BLaER1 treated with 17β-estradiol and CSF1 and Interleukin-3, amounts not matched to agents 10 nM and 100 nM (cell line): ENCODE data around the gene BARHL1.
A peak's percentile ranks its signal among the peaks of the same experiment; 100 is the strongest.

ENCODE experiments used
- H3K27ac ChIP-seq, 11 experiments: shearing (Covaris generic); formaldehyde crosslinking; 2 replicates each; pipeline ENCODE4 v1.8.1; 2022
- H3K27me3 ChIP-seq, 11 experiments: shearing (Covaris generic); formaldehyde crosslinking; 2 replicates each; pipeline ENCODE4 v1.8.1; 2022
- H3K36me3 ChIP-seq, 11 experiments: shearing (Covaris generic); formaldehyde crosslinking; 2 replicates each; pipeline ENCODE4 v1.8.1; 2022
- H3K4me1 ChIP-seq, 10 experiments: shearing (Covaris generic); formaldehyde crosslinking; 2 replicates each; pipeline ENCODE4 v1.8.1; 2022
- H3K4me2 ChIP-seq, 11 experiments: shearing (Covaris generic); formaldehyde crosslinking; 2 replicates each; pipeline ENCODE4 v1.8.1; 2022
- H3K4me3 ChIP-seq, 10 experiments: shearing (Covaris generic); formaldehyde crosslinking; 2 replicates each; pipeline ENCODE4 v1.8.1; 2022
- H3K9ac ChIP-seq, 11 experiments: shearing (Covaris generic); formaldehyde crosslinking; 2 replicates each; pipeline ENCODE4 v1.8.1; 2022
- H3K9me3 ChIP-seq, 11 experiments: shearing (Covaris generic); formaldehyde crosslinking; replicated peaks in 1 of 11; 2 replicates each; pipeline ENCODE4 v1.8.1; 2022
- H4K20me1 ChIP-seq, 11 experiments: shearing (Covaris generic); formaldehyde crosslinking; 2 replicates each; pipeline ENCODE4 v1.8.1; 2022
- Cebpa-rat ChIP-seq, 11 experiments: shearing (Covaris generic); IDR thresholded peaks; 2 replicates each; pipeline ENCODE4 v1.8.1; 2022

Gene BARHL1

GRCh38 chr9:132543251-132543650 lies 39.2 kb upstream of the BARHL1 start:
- Histone ChIP-seq H3K4me1 (peaks cover 9 to 23% (median 18%) of the 10 kb centered on the region in 10 experiments; a peak in 19 of 20 replicates), H4K20me1 (peaks cover 0 to 6% (median 0%) of the 10 kb centered on the region in 11 experiments; a peak in 1 of 22 replicates), H3K4me3 (no peak overlapping the region), H3K9me3 (no peaks in the 10 kb centered on the region), H3K36me3 (no peaks in the 10 kb centered on the region), H3K27ac (no peak overlapping the region), H3K9ac (no peak overlapping the region), H3K4me2 (no peak overlapping the region), H3K27me3 (no peaks in the 10 kb centered on the region)
- no peak for TF ChIP-seq Cebpa-rat (IDR thresholded peaks at IDR 0.05)

- TF ChIP-seq Cebpa-rat (IDR thresholded peaks at IDR 0.05) = no peak
- Histone ChIP-seq H3K36me3 (no peaks in the 10 kb centered on the region), H3K27ac (no peak overlapping the region), H3K9me3 (no peaks in the 10 kb centered on the region), H3K4me3 (no peak overlapping the region), H3K9ac (no peak overlapping the region), H3K27me3 (no peaks in the 10 kb centered on the region), H4K20me1 (peaks cover 0 to 6% (median 0%) of the 10 kb centered on the region in 11 experiments; a peak in 1 of 22 replicates), H3K4me2 (no peak overlapping the region), H3K4me1 (peaks cover 9 to 23% (median 18%) of the 10 kb centered on the region in 10 experiments; a peak in 19 of 20 replicates)
Measured at GRCh38 chr9:132543960-132544359, 38.4 kb upstream of the BARHL1 start.

DNA sequence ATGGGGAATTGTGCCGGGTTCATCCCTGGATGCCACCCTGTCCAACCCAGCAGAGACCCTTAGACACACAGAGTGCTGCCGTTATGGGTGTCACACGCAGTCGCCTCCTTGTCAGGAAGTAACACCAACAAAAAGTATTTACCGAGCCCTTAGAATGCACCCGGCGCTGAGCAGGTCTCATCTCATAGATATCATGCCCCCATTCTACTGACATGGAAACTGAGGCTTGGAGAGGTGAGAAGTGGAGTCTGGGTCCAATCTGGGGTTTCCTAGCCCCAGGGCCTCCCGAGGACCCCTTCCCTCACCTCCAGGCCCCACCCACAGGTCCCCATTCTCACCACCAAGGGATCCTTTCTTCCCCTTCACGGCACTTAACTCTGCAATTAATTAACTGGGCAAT lies 36.8 kb upstream of the BARHL1 start:
- no peak for TF ChIP-seq Cebpa-rat (IDR thresholded peaks at IDR 0.05)
- Histone ChIP-seq H3K4me2 (peak overlapping the region in 9 of 11 experiments; percentile 60 to 88 (median 73); a peak in 17 of 22 replicates), H3K9me3 (no peaks in the 10 kb centered on the region), H3K4me1 (peaks cover 9 to 23% (median 18%) of the 10 kb centered on the region in 10 experiments; a peak in 19 of 20 replicates), H3K9ac (peak overlapping the region in 2 of 11 experiments; percentile 59 to 74; a peak in 1 of 22 replicates), H3K27me3 (no peaks in the 10 kb centered on the region), H3K36me3 (no peaks in the 10 kb centered on the region), H3K27ac (no peak overlapping the region), H3K4me3 (no peak overlapping the region), H4K20me1 (peaks cover 0 to 6% (median 0%) of the 10 kb centered on the region in 11 experiments; a peak in 1 of 22 replicates)

GRCh38 chr9:132546148-132547051 lies 36.0 kb upstream of the BARHL1 start:
- H3K9ac ChIP-seq = peak overlapping the region; percentile 21 to 74 (median 52); a peak in 18 of 22 replicates
- peaks cover 9 to 23% (median 18%) of the 10 kb centered on the region in 10 experiments; a peak in 19 of 20 replicates for H3K4me1 ChIP-seq
- peak overlapping the region; percentile 60 to 88 (median 78) for H3K4me2 ChIP-seq
- peak overlapping the region; percentile 14 to 54 (median 35); a peak in 17 of 20 replicates for H3K4me3 ChIP-seq
- peaks cover 0 to 6% (median 0%) of the 10 kb centered on the region in 11 experiments; a peak in 1 of 22 replicates for H4K20me1 ChIP-seq
- no peaks in the 10 kb centered on the region for H3K9me3 ChIP-seq
- peak overlapping the region in 6 of 11 experiments; percentile 7 to 55 (median 31); a peak in 8 of 22 replicates for H3K27ac ChIP-seq
- TF ChIP-seq Cebpa-rat (IDR thresholded peaks at IDR 0.05) = no peak
- no peaks in the 10 kb centered on the region for H3K27me3 ChIP-seq
- H3K36me3 ChIP-seq = no peaks in the 10 kb centered on the region

DNA sequence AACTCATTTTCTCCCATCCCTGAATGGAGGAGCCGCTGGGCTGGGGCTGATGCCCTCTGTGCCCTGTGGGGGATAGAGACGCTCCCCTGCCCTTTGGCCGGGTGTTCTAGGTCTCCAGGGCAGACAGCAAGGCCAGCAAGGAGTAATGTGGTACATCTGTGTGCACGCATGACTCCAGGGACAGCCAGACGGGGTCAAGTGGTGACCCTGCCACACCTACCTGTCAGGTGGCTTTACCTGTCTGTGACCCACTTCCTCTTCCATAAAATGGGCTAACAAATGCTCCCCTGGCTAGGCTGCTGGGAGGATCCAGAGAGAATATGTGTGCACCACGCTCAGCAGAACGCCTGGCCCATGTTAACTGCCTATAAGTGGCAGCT lies 35.4 kb upstream of the BARHL1 start:
- H3K4me2 ChIP-seq = peak overlapping the region in 10 of 11 experiments; percentile 60 to 88 (median 76); a peak in 17 of 22 replicates
- no peak for TF ChIP-seq Cebpa-rat (IDR thresholded peaks at IDR 0.05)
- no peak overlapping the region for H3K27ac ChIP-seq
- no peaks in the 10 kb centered on the region for H3K27me3 ChIP-seq
- H3K9me3 ChIP-seq = no peaks in the 10 kb centered on the region
- peaks cover 0 to 6% (median 0%) of the 10 kb centered on the region in 11 experiments; a peak in 1 of 22 replicates for H4K20me1 ChIP-seq
- H3K4me1 ChIP-seq = peaks cover 9 to 23% (median 18%) of the 10 kb centered on the region in 10 experiments; a peak in 19 of 20 replicates
- H3K9ac ChIP-seq = peak overlapping the region in 1 of 11 experiments; percentile 70; a peak in 1 of 22 replicates
- H3K36me3 ChIP-seq = no peaks in the 10 kb centered on the region
- H3K4me3 ChIP-seq = no peak overlapping the region

- no peak overlapping the region for H3K4me3 ChIP-seq
- peak overlapping the region in 5 of 11 experiments; percentile 71 to 88 (median 78); a peak in 8 of 22 replicates for H3K4me2 ChIP-seq
- no peak overlapping the region for H3K27ac ChIP-seq
- no peaks in the 10 kb centered on the region for H3K9me3 ChIP-seq
- H3K4me1 ChIP-seq = peaks cover 9 to 23% (median 18%) of the 10 kb centered on the region in 10 experiments; a peak in 19 of 20 replicates
- no peaks in the 10 kb centered on the region for H3K36me3 ChIP-seq
- no peak for TF ChIP-seq Cebpa-rat (IDR thresholded peaks at IDR 0.05)
- no peak overlapping the region for H3K9ac ChIP-seq
- peaks cover 0 to 6% (median 0%) of the 10 kb centered on the region in 11 experiments; a peak in 1 of 22 replicates for H4K20me1 ChIP-seq
- H3K27me3 ChIP-seq = no peaks in the 10 kb centered on the region
Measured at GRCh38 chr9:132547436-132547835, 35.0 kb upstream of the BARHL1 start.

- peak overlapping the region in 3 of 11 experiments; percentile 10 to 86 (median 78); a peak in 5 of 22 replicates for H3K4me2 ChIP-seq
- no peaks in the 10 kb centered on the region for H3K36me3 ChIP-seq
- H3K27ac ChIP-seq = no peak overlapping the region
- TF ChIP-seq Cebpa-rat (IDR thresholded peaks at IDR 0.05) = no peak
- H3K9me3 ChIP-seq = no peaks in the 10 kb centered on the region
- H3K9ac ChIP-seq = no peak overlapping the region
- H4K20me1 ChIP-seq = peaks cover 0 to 3% (median 0%) of the 10 kb centered on the region in 11 experiments; a peak in 1 of 22 replicates
- no peak overlapping the region for H3K4me3 ChIP-seq
- H3K4me1 ChIP-seq = peaks cover 9 to 23% (median 18%) of the 10 kb centered on the region in 10 experiments; a peak in 19 of 20 replicates
- no peaks in the 10 kb centered on the region for H3K27me3 ChIP-seq
Measured at GRCh38 chr9:132547976-132548730, 34.3 kb upstream of the BARHL1 start.

- no peak for TF ChIP-seq Cebpa-rat (IDR thresholded peaks at IDR 0.05)
- no peaks in the 10 kb centered on the region for H4K20me1 ChIP-seq
- H3K9me3 ChIP-seq = no peaks in the 10 kb centered on the region
- H3K4me1 ChIP-seq = peaks cover 9 to 23% (median 18%) of the 10 kb centered on the region in 10 experiments; a peak in 19 of 20 replicates
- H3K4me2 ChIP-seq = no peak overlapping the region
- H3K9ac ChIP-seq = no peak overlapping the region
- no peak overlapping the region for H3K4me3 ChIP-seq
- no peak overlapping the region for H3K27ac ChIP-seq
- H3K27me3 ChIP-seq = no peaks in the 10 kb centered on the region
- H3K36me3 ChIP-seq = no peaks in the 10 kb centered on the region
Measured at GRCh38 chr9:132548751-132549640, 33.4 kb upstream of the BARHL1 start.
